HEK293T (cell line): ENCODE results near the gene TMCO4.

Experiments
- CTCF ChIA-PET: fragments of 350-600 bp; formaldehyde crosslinking; extraction: SDS; loops from one replicate; lab custom pipeline; 2021; ENCODE audit warnings: antibody characterized with exemption, inconsistent platforms; lab: Yijun Ruan, JAX
- POLR2A ChIA-PET: fragments of 350-600 bp; formaldehyde crosslinking; extraction: SDS; loops from one replicate; lab custom pipeline; 2020; ENCODE audit warnings: antibody characterized with exemption, inconsistent platforms; lab: Yijun Ruan, JAX
- DNase-seq: peaks from one replicate; pipeline ENCODE4 v3.0.0; 2012; ENCODE audit warnings: mixed read lengths; ENCODE audit errors: extremely low spot score
- ARNT ChIP-seq: fragments of 450-650 bp; IDR thresholded peaks from 2 replicates; pipeline ENCODE4 v1.6.1; 2017; ENCODE audit warnings: mild to moderate bottlenecking
- BHLHE40 ChIP-seq: fragments of 450-650 bp; IDR thresholded peaks from 2 replicates; pipeline ENCODE4 v1.6.1; 2016; ENCODE audit warnings: mild to moderate bottlenecking, moderate library complexity, borderline replicate concordance
- CTBP1 ChIP-seq: fragments of 450-650 bp; IDR thresholded peaks from 2 replicates; pipeline ENCODE4 v1.6.1; 2016; ENCODE audit warnings: borderline replicate concordance
- ELF4 ChIP-seq: fragments of 450-650 bp; IDR thresholded peaks from 2 replicates; pipeline ENCODE4 v1.6.1; 2017; ENCODE audit warnings: antibody characterized with exemption
- FOXA1 ChIP-seq: fragments of 450-650 bp; IDR thresholded peaks from 2 replicates; pipeline ENCODE4 v1.6.1; 2016; ENCODE audit warnings: mild to moderate bottlenecking
- FOXK2 ChIP-seq: fragments of 450-650 bp; IDR thresholded peaks from 2 replicates; pipeline ENCODE4 v1.6.1; 2016; ENCODE audit warnings: mild to moderate bottlenecking
- FOXM1 ChIP-seq: fragments of 450-650 bp; IDR thresholded peaks from 2 replicates; pipeline ENCODE4 v1.6.1; 2017; ENCODE audit warnings: mild to moderate bottlenecking, borderline replicate concordance
- HDGF ChIP-seq: fragments of 450-650 bp; IDR thresholded peaks from 2 replicates; pipeline ENCODE4 v1.6.1; 2017; ENCODE audit warnings: antibody characterized with exemption, borderline replicate concordance
- L3MBTL2 ChIP-seq: fragments of 450-650 bp; conservative IDR thresholded peaks from 2 replicates; pipeline ENCODE4 v1.6.1; 2016; ENCODE audit warnings: mild to moderate bottlenecking
- LEF1 ChIP-seq: fragments of 450-650 bp; IDR thresholded peaks from 2 replicates; pipeline ENCODE4 v1.6.1; 2017; ENCODE audit warnings: mild to moderate bottlenecking, borderline replicate concordance
- NFRKB ChIP-seq: fragments of 450-650 bp; IDR thresholded peaks from 2 replicates; pipeline ENCODE4 v1.6.1; 2016; ENCODE audit warnings: mild to moderate bottlenecking, moderate library complexity
- PKNOX1 ChIP-seq: fragments of 450-650 bp; IDR thresholded peaks from 2 replicates; pipeline ENCODE4 v1.6.1; 2016
- SP1 ChIP-seq: fragments of 450-650 bp; IDR thresholded peaks from 2 replicates; pipeline ENCODE4 v1.6.1; 2017
- SUZ12 ChIP-seq: fragments of 450-650 bp; IDR thresholded peaks from 2 replicates; pipeline ENCODE4 v1.6.1; 2016; ENCODE audit warnings: mild to moderate bottlenecking
- TARDBP ChIP-seq: fragments of 450-650 bp; IDR thresholded peaks from 2 replicates; pipeline ENCODE4 v1.6.1; 2016
- ZNF384 ChIP-seq: fragments of 450-650 bp; IDR thresholded peaks from 2 replicates; pipeline ENCODE4 v1.6.1; 2016

The TMCO4 gene

GRCh38 chr1:19730793-19731192 lies 68.9 kb downstream of the TMCO4 start:
- DNase-seq, result no peak
- TF ChIP-seq ELF4 (no peak), SP1 (no peak), FOXM1 (no peak), L3MBTL2 (no peak), NFRKB (no peak), FOXA1 (no peak), SUZ12 (no peak), LEF1 (no peak), FOXK2 (no peak), TARDBP (no peak), PKNOX1 (no peak), HDGF (no peak), ZNF384 (no peak), BHLHE40 (no peak)
- ChIA-PET POLR2A (no interaction called here), CTCF (interaction anchor here (1.2 kb wide), 1 partner anchor 15 kb away, joined by 3 read pairs; no protein-coding TSS in a partner anchor)

- POLR2A ChIA-PET, result no interaction called here
- CTCF ChIA-PET, result interaction anchor here (0.6 kb wide), 1 partner anchor 15 kb away, joined by 3 read pairs; no protein-coding TSS in a partner anchor
- no peak for TF ChIP-seq ELF4
- no peak for TF ChIP-seq BHLHE40
- no peak for TF ChIP-seq SUZ12
- no peak for TF ChIP-seq NFRKB
- TF ChIP-seq SP1, result no peak
- TF ChIP-seq FOXM1, result no peak
- no peak for TF ChIP-seq PKNOX1
- no peak for TF ChIP-seq L3MBTL2
- no peak for TF ChIP-seq TARDBP
- no peak for TF ChIP-seq HDGF
- TF ChIP-seq FOXK2, result no peak
- TF ChIP-seq ARNT, result no peak
- TF ChIP-seq FOXA1, result no peak
- DNase-seq, result no peak
Measured at GRCh38 chr1:19730232-19730631, 69.5 kb downstream of the TMCO4 start.

GRCh38 chr1:19728413-19729145 lies 71.1 kb downstream of the TMCO4 start:
- TF ChIP-seq FOXM1 (no peak), TARDBP (no peak), LEF1 (no peak), FOXK2 (no peak)
- CTCF ChIA-PET, result interaction anchor here (0.6 kb wide), 1 partner anchor 69 kb away, joined by 3 read pairs; no protein-coding TSS in a partner anchor
- POLR2A ChIA-PET, result no interaction called here
- DNase-seq, result no peak

- TF ChIP-seq CTBP1, result no peak
- no peak for TF ChIP-seq HDGF
- no peak for TF ChIP-seq SP1
- TF ChIP-seq ELF4, result no peak
- no peak for TF ChIP-seq SUZ12
- no peak for TF ChIP-seq TARDBP
- TF ChIP-seq FOXA1, result no peak
- TF ChIP-seq FOXM1, result no peak
- no peak for TF ChIP-seq ZNF384
- no peak for TF ChIP-seq L3MBTL2
- TF ChIP-seq BHLHE40, result no peak
- no peak for TF ChIP-seq FOXK2
- no peak for TF ChIP-seq LEF1
- no peak for TF ChIP-seq ARNT
- DNase-seq, result no peak
- ChIA-PET CTCF (interaction anchor here (1.1 kb wide), 1 partner anchor 10 kb away, joined by 3 read pairs; no protein-coding TSS in a partner anchor), POLR2A (interaction anchor here (0.6 kb wide), 1 partner anchor 10 kb away, joined by 3 read pairs; no protein-coding TSS in a partner anchor)
Measured at GRCh38 chr1:19725606-19726005, 74.1 kb downstream of the TMCO4 start.

GRCh38 chr1:19723874-19724273 lies 75.8 kb downstream of the TMCO4 start:
- POLR2A ChIA-PET, result no interaction called here
- TF ChIP-seq SP1 (no peak), L3MBTL2 (no peak), CTBP1 (no peak), TARDBP (no peak), PKNOX1 (no peak)
- DNase-seq, result no peak
- CTCF ChIA-PET, result no interaction called here

GRCh38 chr1:19720973-19721372 lies 78.7 kb downstream of the TMCO4 start:
- TF ChIP-seq FOXA1, result no peak
- TF ChIP-seq ARNT, result no peak
- TF ChIP-seq NFRKB, result no peak
- TF ChIP-seq ELF4, result no peak
- no peak for TF ChIP-seq L3MBTL2
- TF ChIP-seq CTBP1, result no peak
- no peak for TF ChIP-seq FOXM1
- no peak for TF ChIP-seq LEF1
- TF ChIP-seq PKNOX1, result no peak
- no peak for TF ChIP-seq BHLHE40
- TF ChIP-seq ZNF384, result no peak
- TF ChIP-seq FOXK2, result no peak
- TF ChIP-seq SP1, result no peak
- no peak for TF ChIP-seq SUZ12
- no peak for TF ChIP-seq HDGF
- TF ChIP-seq TARDBP, result no peak
- ChIA-PET CTCF (no interaction called here), POLR2A (no interaction called here)
- no peak for DNase-seq
